GM13977 (cell line): Measurements from ENCODE around the gene PKLR.

Experiments
- DNase-seq: peaks from one replicate; pipeline ENCODE4 v3.0.0; 2012; ENCODE audit warnings: low spot score
- CTCF ChIP-seq: IDR thresholded peaks from 2 replicates; pipeline ENCODE4 v1.5.1; 2012; ENCODE audit warnings: mild to moderate bottlenecking, control low read depth; ENCODE audit not compliant: insufficient read depth; ENCODE audit errors: extremely low read depth, missing control alignments
- in situ Hi-C: fragments of 300-500 bp; cut with MboI; formaldehyde crosslinking; loops from one replicate; pipeline ENCODE4 v1.12.0; 2022; ENCODE audit warnings: low sequenced_read_pairs, low pct_unique_long_range_greater_than_20kb, mixed read lengths, inconsistent platforms; ENCODE audit not compliant: unreplicated experiment

Gene PKLR

DNA sequence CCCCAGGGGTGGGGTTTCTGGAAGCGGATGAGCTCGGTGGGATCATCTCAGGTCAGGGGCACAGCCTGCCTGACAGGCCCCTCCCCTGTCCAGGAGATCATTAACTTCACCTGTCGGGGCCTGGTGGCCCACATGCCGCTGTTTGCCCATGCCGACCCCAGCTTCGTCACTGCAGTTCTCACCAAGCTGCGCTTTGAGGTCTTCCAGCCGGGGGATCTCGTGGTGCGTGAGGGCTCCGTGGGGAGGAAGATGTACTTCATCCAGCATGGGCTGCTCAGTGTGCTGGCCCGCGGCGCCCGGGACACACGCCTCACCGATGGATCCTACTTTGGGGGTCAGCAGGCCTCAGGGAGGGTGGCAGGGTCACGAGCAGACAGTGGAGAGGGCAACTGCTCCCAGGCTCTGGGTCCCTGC lies 15.6 kb downstream of the PKLR start:
- no peak for DNase-seq
- TF ChIP-seq CTCF, result no peak
- in situ Hi-C loops, result no loop called here

DNA sequence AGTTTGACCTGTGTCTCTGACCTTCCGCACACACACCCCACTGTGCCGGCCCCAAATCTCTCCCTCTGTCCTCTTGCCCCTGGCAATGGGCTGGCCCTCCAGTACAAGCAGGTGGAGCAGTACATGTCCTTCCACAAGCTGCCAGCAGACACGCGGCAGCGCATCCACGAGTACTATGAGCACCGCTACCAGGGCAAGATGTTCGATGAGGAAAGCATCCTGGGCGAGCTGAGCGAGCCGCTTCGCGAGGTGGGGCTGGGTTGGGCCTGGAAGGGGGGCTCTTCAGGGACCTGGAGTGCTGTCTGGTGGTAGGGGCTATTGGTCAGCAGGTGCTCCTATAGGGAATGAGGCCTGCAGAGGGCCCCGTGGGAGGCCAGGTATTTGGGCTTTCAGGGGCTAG lies 16.2 kb downstream of the PKLR start:
- in situ Hi-C loops, result no loop called here
- no peak for DNase-seq
- TF ChIP-seq CTCF, result no peak

- DNase-seq, result no peak
- TF ChIP-seq CTCF, result no peak
- in situ Hi-C loops, result no loop called here
Observed at GRCh38 chr1:155284476-155284875, 16.8 kb downstream of the PKLR start.

GRCh38 chr1:155282488-155283091 lies 18.6 kb downstream of the PKLR start:
- DNase-seq, result no peak
- in situ Hi-C loops, result no loop called here
- TF ChIP-seq CTCF, result no peak

DNA sequence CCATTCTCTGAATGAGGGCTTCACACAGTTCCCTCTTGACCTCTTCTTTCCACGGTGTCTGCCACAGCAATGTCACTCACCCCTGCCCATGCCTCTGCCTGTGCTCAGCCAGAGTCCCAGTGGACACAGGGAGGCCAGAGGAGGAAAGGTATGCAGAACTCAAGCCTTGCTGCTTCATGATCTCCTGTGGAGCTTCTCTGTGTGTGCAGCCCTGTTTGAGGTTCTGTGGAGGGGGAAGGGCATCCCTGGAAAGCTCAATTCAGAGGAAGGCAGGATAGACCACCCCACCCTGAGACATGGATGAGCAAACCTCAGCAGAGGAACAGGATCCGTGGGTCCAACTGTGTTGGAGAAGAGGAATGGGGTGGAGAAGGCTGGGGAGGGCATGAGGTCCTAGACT lies 22.0 kb downstream of the PKLR start:
- in situ Hi-C loops, result no loop called here
- TF ChIP-seq CTCF, result no peak

DNA sequence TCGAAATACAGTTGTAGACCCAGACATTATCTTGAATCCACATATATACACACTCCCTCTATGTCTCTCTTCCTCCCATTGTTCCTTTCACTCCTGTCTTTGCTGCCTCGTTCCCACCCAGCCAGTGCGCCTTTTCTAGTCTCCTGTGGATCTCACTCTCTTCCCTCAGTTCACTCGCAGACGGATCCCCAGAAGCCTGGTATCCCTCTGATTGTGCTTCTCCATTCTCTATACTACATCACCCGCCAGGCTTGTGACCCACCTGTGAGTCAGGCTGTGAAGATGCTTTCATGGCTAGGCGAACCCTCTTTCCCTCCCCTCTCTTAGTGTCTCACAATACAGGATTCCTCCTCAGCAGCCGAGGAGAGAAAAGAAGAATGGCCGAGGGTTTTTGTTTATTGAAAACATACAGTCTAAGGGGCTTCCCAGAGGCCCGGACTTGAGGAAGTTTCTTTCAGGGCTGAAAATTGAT lies 22.5 kb downstream of the PKLR start:
- no peak for DNase-seq
- in situ Hi-C loops, result no loop called here
- no peak for TF ChIP-seq CTCF

More for the DNA sequence above, 22.0 kb downstream of the PKLR start:
- DNase-seq, result no peak
